WTC11 (cell line): Measurements from ENCODE around the gene CD46. TPM values are rescaled to one million over a fixed set of nuclear protein-coding genes. Genes with fewer than 3 reads are reported as not detected.

Experiments used
- ATAC-seq: fragments of 200-7000 bp; cut with Tn5 transposase; 2 replicates; pipeline ENCODE4 v1.10.0; 2021; ENCODE audit warnings: mild to moderate bottlenecking, moderate library complexity
- CTCF ChIA-PET: fragments of 300-600 bp; sonication (Branson Sonifier 250); formaldehyde crosslinking; loops from one replicate; lab custom pipeline; 2021; ENCODE audit warnings: antibody characterized with exemption; lab: Charles Lee
- POLR2A ChIA-PET: fragments of 350-600 bp; sonication (Branson Sonifier 250); formaldehyde crosslinking; loops from one replicate; lab custom pipeline; 2021; ENCODE audit warnings: antibody characterized with exemption; lab: Charles Lee
- DNase-seq: peaks from one replicate; pipeline ENCODE4 v3.0.0; 2021; ENCODE audit warnings: low spot score
- H3K27ac Mint-ChIP-seq: 2 replicates; pipeline ENCODE4 v1.8.0; 2021; ENCODE audit warnings: mixed read lengths
- H3K27me3 Mint-ChIP-seq: 2 replicates; pipeline ENCODE4 v1.8.0; 2021; ENCODE audit warnings: low read depth, mild to moderate bottlenecking, moderate library complexity, mixed read lengths
- H3K36me3 Mint-ChIP-seq: 2 replicates; pipeline ENCODE4 v1.8.0; 2021; ENCODE audit warnings: mixed read lengths
- H3K4me1 Mint-ChIP-seq: 2 replicates; pipeline ENCODE4 v1.8.0; 2022; ENCODE audit warnings: mixed read lengths
- H3K4me3 Mint-ChIP-seq: 2 replicates; pipeline ENCODE4 v1.8.0; 2021; ENCODE audit warnings: mild to moderate bottlenecking, moderate library complexity, mixed read lengths
- H3K9me3 Mint-ChIP-seq: 2 replicates; pipeline ENCODE4 v1.8.0; 2021; ENCODE audit warnings: mixed read lengths
- CREB1 ChIP-seq: sonication (generic); formaldehyde crosslinking; IDR thresholded peaks from 2 replicates; pipeline ENCODE4 v1.8.0; 2023; ENCODE audit warnings: mild to moderate bottlenecking, missing genetic modification reagents
- CREM ChIP-seq: sonication (generic); formaldehyde crosslinking; IDR thresholded peaks from 2 replicates; pipeline ENCODE4 v1.8.1; 2022; ENCODE audit warnings: mild to moderate bottlenecking, missing genetic modification reagents, moderate library complexity
- ESRRA ChIP-seq: sonication (generic); formaldehyde crosslinking; IDR thresholded peaks from 2 replicates; pipeline ENCODE4 v1.8.1; 2022; ENCODE audit warnings: mild to moderate bottlenecking, missing genetic modification reagents, borderline replicate concordance
- FOXP4 ChIP-seq: sonication (generic); formaldehyde crosslinking; IDR thresholded peaks from 2 replicates; pipeline ENCODE4 v1.8.0; 2022; ENCODE audit warnings: mild to moderate bottlenecking, missing genetic modification reagents
- IRF2 ChIP-seq: sonication (generic); formaldehyde crosslinking; IDR thresholded peaks from 2 replicates; pipeline ENCODE4 v1.8.0; 2022; ENCODE audit warnings: low read depth, missing genetic modification reagents, borderline replicate concordance
- JAZF1 ChIP-seq: fragments of 250-450 bp; sonication (Bioruptor Pico); IDR thresholded peaks from 2 replicates; pipeline ENCODE4 v1.9.0; 2021; ENCODE audit warnings: moderate library complexity, mild to moderate bottlenecking, inconsistent platforms
- MYBL2 ChIP-seq: sonication (generic); formaldehyde crosslinking; IDR thresholded peaks from 2 replicates; pipeline ENCODE4 v1.8.1; 2023; ENCODE audit warnings: mild to moderate bottlenecking, moderate library complexity, missing genetic modification reagents
- NR1H2 ChIP-seq: sonication (generic); formaldehyde crosslinking; IDR thresholded peaks from 2 replicates; pipeline ENCODE4 v1.9.0; 2021; ENCODE audit warnings: mild to moderate bottlenecking, moderate library complexity, missing genetic modification reagents
- SOX15 ChIP-seq: fragments of 250-450 bp; sonication (Bioruptor Pico); IDR thresholded peaks from 2 replicates; pipeline ENCODE4 v1.9.0; 2021; ENCODE audit warnings: mild to moderate bottlenecking
- ZNF121 ChIP-seq: sonication (generic); formaldehyde crosslinking; IDR thresholded peaks from 2 replicates; pipeline ENCODE4 v1.8.0; 2023; ENCODE audit warnings: missing genetic modification reagents
- ZNF396 ChIP-seq: fragments of 250-450 bp; sonication (Bioruptor Pico); IDR thresholded peaks from 2 replicates; pipeline ENCODE4 v1.8.0; 2021; ENCODE audit warnings: mild to moderate bottlenecking, moderate library complexity, borderline replicate concordance
- ZNF416 ChIP-seq: fragments of 250-450 bp; sonication (Bioruptor Pico); IDR thresholded peaks from 2 replicates; pipeline ENCODE4 v1.9.0; 2021; ENCODE audit warnings: mild to moderate bottlenecking, inconsistent platforms
- total RNA-seq: library from RNA; stranded (reverse); gene quantifications from 3 replicates; pipeline ENCODE4 v1.2.3, GENCODE V29; 2021
- TF ChIP-seq, protein P1 (sequence below): sonication (generic); formaldehyde crosslinking; IDR thresholded peaks from 2 replicates; pipeline ENCODE4 v1.8.0; 2023; ENCODE audit warnings: mild to moderate bottlenecking, missing genetic modification reagents
- TF ChIP-seq, protein P2 (sequence below): fragments of 250-450 bp; sonication (Bioruptor Pico); IDR thresholded peaks from 2 replicates; pipeline ENCODE4 v1.9.0; 2021; ENCODE audit warnings: moderate library complexity, mild to moderate bottlenecking, inconsistent platforms, borderline replicate concordance
- TF ChIP-seq, protein P3 (sequence below): sonication (generic); formaldehyde crosslinking; conservative IDR thresholded peaks from 2 replicates; pipeline ENCODE4 v1.8.1; 2023; ENCODE audit warnings: mild to moderate bottlenecking, low read depth, missing genetic modification reagents, moderate library complexity
- TF ChIP-seq, protein P4 (sequence below): fragments of 250-450 bp; sonication (Bioruptor Pico); conservative IDR thresholded peaks from 2 replicates; pipeline ENCODE4 v1.9.0; 2021; ENCODE audit warnings: mild to moderate bottlenecking
- TF ChIP-seq, protein P5 (sequence below): sonication (generic); formaldehyde crosslinking; IDR thresholded peaks from 2 replicates; pipeline ENCODE4 v1.8.0; 2023; ENCODE audit warnings: missing genetic modification reagents

Gene CD46
- total RNA-seq, 1 experiment from 2014 or later = 150 TPM

- H3K36me3 Mint-ChIP-seq = peaks cover 17% of the 10 kb centered on the region
- DNase-seq (no peak), ATAC-seq (no peak)
- H3K27me3 Mint-ChIP-seq = peaks cover 6% of the 10 kb centered on the region
- POLR2A ChIA-PET = no interaction called here
- no peak overlapping the region for H3K27ac Mint-ChIP-seq
- TF ChIP-seq NR1H2 (CRISPR knock-in tag) (no peak), FOXP4 (CRISPR knock-in tag) (no peak), SOX15 (no peak)
- TF ChIP-seq, protein P1, sequence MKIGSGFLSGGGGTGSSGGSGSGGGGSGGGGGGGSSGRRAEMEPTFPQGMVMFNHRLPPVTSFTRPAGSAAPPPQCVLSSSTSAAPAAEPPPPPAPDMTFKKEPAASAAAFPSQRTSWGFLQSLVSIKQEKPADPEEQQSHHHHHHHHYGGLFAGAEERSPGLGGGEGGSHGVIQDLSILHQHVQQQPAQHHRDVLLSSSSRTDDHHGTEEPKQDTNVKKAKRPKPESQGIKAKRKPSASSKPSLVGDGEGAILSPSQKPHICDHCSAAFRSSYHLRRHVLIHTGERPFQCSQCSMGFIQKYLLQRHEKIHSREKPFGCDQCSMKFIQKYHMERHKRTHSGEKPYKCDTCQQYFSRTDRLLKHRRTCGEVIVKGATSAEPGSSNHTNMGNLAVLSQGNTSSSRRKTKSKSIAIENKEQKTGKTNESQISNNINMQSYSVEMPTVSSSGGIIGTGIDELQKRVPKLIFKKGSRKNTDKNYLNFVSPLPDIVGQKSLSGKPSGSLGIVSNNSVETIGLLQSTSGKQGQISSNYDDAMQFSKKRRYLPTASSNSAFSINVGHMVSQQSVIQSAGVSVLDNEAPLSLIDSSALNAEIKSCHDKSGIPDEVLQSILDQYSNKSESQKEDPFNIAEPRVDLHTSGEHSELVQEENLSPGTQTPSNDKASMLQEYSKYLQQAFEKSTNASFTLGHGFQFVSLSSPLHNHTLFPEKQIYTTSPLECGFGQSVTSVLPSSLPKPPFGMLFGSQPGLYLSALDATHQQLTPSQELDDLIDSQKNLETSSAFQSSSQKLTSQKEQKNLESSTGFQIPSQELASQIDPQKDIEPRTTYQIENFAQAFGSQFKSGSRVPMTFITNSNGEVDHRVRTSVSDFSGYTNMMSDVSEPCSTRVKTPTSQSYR (CRISPR knock-in tag) = no peak
- peaks cover 46% of the 10 kb centered on the region for H3K4me1 Mint-ChIP-seq
- CTCF ChIA-PET = no interaction called here
- H3K9me3 Mint-ChIP-seq = peaks cover 26% of the 10 kb centered on the region
- H3K4me3 Mint-ChIP-seq = no peak overlapping the region
Measured at GRCh38 chr1:207744000-207744534, 7.8 kb upstream of the CD46 start.

DNA sequence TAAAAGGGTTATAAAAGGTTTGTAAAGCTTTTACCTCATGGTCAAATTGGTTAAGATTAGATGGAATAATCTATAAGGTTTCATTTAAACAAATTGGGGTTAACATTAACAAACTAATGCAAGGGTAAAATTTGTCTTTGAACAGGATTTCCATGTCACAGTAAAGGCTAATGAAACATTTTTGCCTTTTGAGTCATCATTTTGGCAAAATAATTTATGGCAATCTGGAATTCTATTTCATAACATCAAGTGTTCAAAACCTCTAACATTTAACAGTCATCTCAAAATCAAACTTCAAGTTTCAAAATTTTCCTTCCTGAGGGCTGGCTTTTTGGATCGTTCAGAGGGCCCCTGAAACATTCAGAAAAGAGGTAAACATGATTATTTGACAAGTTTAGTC, 6.6 kb upstream of the CD46 start:
- Mint-ChIP-seq H3K36me3 (peaks cover 17% of the 10 kb centered on the region), H3K27me3 (peaks cover 6% of the 10 kb centered on the region), H3K4me3 (no peak overlapping the region), H3K27ac (no peak overlapping the region), H3K4me1 (peaks cover 54% of the 10 kb centered on the region), H3K9me3 (peaks cover 26% of the 10 kb centered on the region)
- TF ChIP-seq SOX15 (no peak), ESRRA (CRISPR knock-in tag) (no peak), CREM (CRISPR knock-in tag) (no peak), ZNF121 (CRISPR knock-in tag) (no peak), ZNF416 (CRISPR knock-in tag) (no peak), MYBL2 (CRISPR knock-in tag) (no peak), JAZF1 (CRISPR knock-in tag) (no peak), ZNF396 (CRISPR knock-in tag) (no peak), IRF2 (CRISPR knock-in tag) (no peak), NR1H2 (CRISPR knock-in tag) (no peak), CREB1 (CRISPR knock-in tag) (no peak)
- TF ChIP-seq, protein P2, sequence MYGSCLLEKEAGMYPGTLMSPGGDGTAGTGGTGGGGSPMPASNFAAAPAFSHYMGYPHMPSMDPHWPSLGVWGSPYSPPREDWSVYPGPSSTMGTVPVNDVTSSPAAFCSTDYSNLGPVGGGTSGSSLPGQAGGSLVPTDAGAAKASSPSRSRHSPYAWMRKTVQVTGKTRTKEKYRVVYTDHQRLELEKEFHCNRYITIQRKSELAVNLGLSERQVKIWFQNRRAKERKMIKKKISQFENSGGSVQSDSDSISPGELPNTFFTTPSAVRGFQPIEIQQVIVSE = no peak
- TF ChIP-seq, protein P3, sequence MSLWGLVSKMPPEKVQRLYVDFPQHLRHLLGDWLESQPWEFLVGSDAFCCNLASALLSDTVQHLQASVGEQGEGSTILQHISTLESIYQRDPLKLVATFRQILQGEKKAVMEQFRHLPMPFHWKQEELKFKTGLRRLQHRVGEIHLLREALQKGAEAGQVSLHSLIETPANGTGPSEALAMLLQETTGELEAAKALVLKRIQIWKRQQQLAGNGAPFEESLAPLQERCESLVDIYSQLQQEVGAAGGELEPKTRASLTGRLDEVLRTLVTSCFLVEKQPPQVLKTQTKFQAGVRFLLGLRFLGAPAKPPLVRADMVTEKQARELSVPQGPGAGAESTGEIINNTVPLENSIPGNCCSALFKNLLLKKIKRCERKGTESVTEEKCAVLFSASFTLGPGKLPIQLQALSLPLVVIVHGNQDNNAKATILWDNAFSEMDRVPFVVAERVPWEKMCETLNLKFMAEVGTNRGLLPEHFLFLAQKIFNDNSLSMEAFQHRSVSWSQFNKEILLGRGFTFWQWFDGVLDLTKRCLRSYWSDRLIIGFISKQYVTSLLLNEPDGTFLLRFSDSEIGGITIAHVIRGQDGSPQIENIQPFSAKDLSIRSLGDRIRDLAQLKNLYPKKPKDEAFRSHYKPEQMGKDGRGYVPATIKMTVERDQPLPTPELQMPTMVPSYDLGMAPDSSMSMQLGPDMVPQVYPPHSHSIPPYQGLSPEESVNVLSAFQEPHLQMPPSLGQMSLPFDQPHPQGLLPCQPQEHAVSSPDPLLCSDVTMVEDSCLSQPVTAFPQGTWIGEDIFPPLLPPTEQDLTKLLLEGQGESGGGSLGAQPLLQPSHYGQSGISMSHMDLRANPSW (CRISPR knock-in tag) = no peak
- TF ChIP-seq, protein P4, sequence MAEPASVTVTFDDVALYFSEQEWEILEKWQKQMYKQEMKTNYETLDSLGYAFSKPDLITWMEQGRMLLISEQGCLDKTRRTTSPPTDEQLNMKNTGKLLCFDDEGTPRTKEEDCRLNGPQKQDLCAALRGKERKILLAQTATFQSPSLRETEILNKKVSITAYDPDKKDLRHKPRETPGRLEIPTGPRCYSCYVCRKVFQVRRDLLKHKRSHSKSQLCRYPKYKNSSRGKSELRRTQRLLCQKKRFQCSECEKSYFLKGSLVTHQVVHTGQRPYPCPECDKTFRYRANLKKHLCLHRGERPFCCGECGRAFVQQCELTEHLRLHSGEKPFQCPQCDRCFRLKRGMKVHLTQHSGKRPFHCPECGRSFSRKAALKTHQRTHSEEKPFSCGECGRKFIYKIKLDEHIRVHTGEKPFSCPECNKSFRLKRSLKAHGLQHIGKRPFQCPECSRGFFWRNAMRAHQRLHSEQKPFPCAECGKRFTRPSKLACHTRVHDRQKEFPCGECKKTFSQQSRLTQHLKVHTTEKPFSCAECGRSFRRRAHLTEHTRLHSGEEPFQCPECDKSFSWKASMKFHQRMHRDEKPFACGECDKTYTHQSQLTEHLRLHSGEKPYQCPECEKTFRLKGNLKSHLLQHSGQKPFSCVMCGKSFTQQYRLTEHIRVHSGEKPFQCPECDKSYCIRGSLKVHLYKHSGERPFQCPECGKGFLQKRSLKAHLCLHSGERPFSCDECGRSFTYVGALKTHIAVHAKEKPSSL = no peak
- TF ChIP-seq, protein P5, sequence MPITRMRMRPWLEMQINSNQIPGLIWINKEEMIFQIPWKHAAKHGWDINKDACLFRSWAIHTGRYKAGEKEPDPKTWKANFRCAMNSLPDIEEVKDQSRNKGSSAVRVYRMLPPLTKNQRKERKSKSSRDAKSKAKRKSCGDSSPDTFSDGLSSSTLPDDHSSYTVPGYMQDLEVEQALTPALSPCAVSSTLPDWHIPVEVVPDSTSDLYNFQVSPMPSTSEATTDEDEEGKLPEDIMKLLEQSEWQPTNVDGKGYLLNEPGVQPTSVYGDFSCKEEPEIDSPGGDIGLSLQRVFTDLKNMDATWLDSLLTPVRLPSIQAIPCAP = no peak
- DNase-seq = no peak
- ChIA-PET CTCF (no interaction called here), POLR2A (no interaction called here)
- no peak for ATAC-seq
